Panc1 (cell line): Measurements from ENCODE around the gene ADAR. TPM values are rescaled to one million over a fixed set of nuclear protein-coding genes. Genes with fewer than 3 reads are reported as not detected.

Source experiments
- ATAC-seq: fragments of 200-7000 bp; cut with Tn5 transposase; 2 replicates; pipeline ENCODE4 v1.9.1; 2020; ENCODE audit warnings: mild to moderate bottlenecking, moderate library complexity
- BruUV-seq: library from RNA; stranded (reverse); fragments of 400-500 nt; replicated peaks from 2 replicates; lab custom pipeline; 2021; lab: Mats Ljungman, UMichigan
- CTCF ChIA-PET: fragments of 300-600 bp; sonication (Branson Sonifier 250); formaldehyde crosslinking; loops from one replicate; lab custom pipeline; 2022; ENCODE audit warnings: antibody characterized with exemption; lab: Charles Lee
- POLR2A ChIA-PET: fragments of 300-600 bp; sonication (Branson Sonifier 250); formaldehyde crosslinking; loops from one replicate; lab custom pipeline; 2022; ENCODE audit warnings: antibody characterized with exemption; lab: Charles Lee
- DNase-seq: peaks from one replicate; pipeline ENCODE4 v3.0.0-alpha.2; 2010; ENCODE audit warnings: low read depth, low spot score
- H3K27ac ChIP-seq: 2 replicates; pipeline ENCODE4 v1.5.1; 2011; ENCODE audit warnings: mild to moderate bottlenecking, low read length, inconsistent platforms
- H3K27me3 ChIP-seq: fragments of 200-500 bp; sonication (Bioruptor generic); 2 replicates; pipeline ENCODE4 v1.6.0; 2014; ENCODE audit warnings: low read length, inconsistent platforms; ENCODE audit not compliant: control insufficient read depth, insufficient read depth
- H3K36me3 ChIP-seq: fragments of 200-500 bp; sonication (Bioruptor generic); 2 replicates; pipeline ENCODE4 v1.5.1; 2014; ENCODE audit warnings: inconsistent platforms, mild to moderate bottlenecking, low read length, moderate library complexity; ENCODE audit not compliant: control insufficient read depth, insufficient read depth
- H3K4me1 ChIP-seq: 2 replicates; pipeline ENCODE4 v1.5.1; 2011; ENCODE audit warnings: inconsistent platforms, mild to moderate bottlenecking, low read length, moderate library complexity; ENCODE audit not compliant: control insufficient read depth, insufficient read depth
- H3K4me3 ChIP-seq, 2 experiments: 2 replicates each; pipeline ENCODE4 v1.5.1; 2011 to 2012; ENCODE audit warnings: low read depth in 2 of 2, low read length in 2 of 2, mild to moderate bottlenecking in 2 of 2, inconsistent platforms in 1 of 2, moderate library complexity in 1 of 2
- H3K9me3 ChIP-seq: fragments of 200-500 bp; sonication (Bioruptor generic); 2 replicates; pipeline ENCODE4 v1.5.1; 2014; ENCODE audit warnings: low read depth, mild to moderate bottlenecking, inconsistent platforms, low read length, moderate library complexity; ENCODE audit not compliant: control insufficient read depth, insufficient read depth
- CTCF ChIP-seq: fragments of 450-650 bp; IDR thresholded peaks from 2 replicates; pipeline ENCODE4 v1.5.1; 2017; ENCODE audit warnings: mild to moderate bottlenecking
- POLR2AphosphoS5 ChIP-seq: IDR thresholded peaks from 2 replicates; pipeline ENCODE4 v1.6.1; 2012; ENCODE audit warnings: mild to moderate bottlenecking, low read depth, low read length, moderate library complexity
- REST ChIP-seq, 2 experiments: IDR thresholded peaks; 2 replicates each; pipeline ENCODE4 v1.6.1; 2011 to 2012; ENCODE audit warnings: low read depth in 2 of 2, control low read depth in 1 of 2, low read length in 1 of 2, mild to moderate bottlenecking in 1 of 2, moderate library complexity in 1 of 2; ENCODE audit not compliant: insufficient read depth in 1 of 2
- SIN3A ChIP-seq: IDR thresholded peaks from 2 replicates; pipeline ENCODE4 v1.6.1; 2012; ENCODE audit warnings: low read depth, mild to moderate bottlenecking, low read length, moderate library complexity, borderline replicate concordance; ENCODE audit not compliant: insufficient read depth
- TCF7L2 ChIP-seq: IDR thresholded peaks from 2 replicates; pipeline ENCODE4 v1.6.1; 2011; ENCODE audit warnings: mild to moderate bottlenecking, low read depth, low read length, inconsistent platforms
- in situ Hi-C: cut with HindIII; loops from 2 replicates; pipeline ENCODE4 v1.10.0; 2016; ENCODE audit warnings: low sequenced_read_pairs, low pct_unique_long_range_greater_than_20kb
- intact Hi-C: fragments of 100-400 bp; cut with micrococcal nuclease; formaldehyde crosslinking; loops from one replicate; pipeline ENCODE4 v1.10.0; 2022; ENCODE audit not compliant: unreplicated experiment
- total RNA-seq: library from RNA; stranded (reverse); gene quantifications from one replicate; pipeline ENCODE4 v1.2.1, GENCODE V29; 2021; ENCODE audit not compliant: unreplicated experiment

The ADAR gene
- total RNA-seq, 1 experiment from 2014 or later = 136 TPM

- no peak for DNase-seq
- ChIA-PET POLR2A (no interaction called here), CTCF (no interaction called here)
- peaks cover 8% of the 10 kb centered on the region; the same call in 1 of the 2 replicates for H3K36me3 ChIP-seq
- H3K4me3 ChIP-seq = no peak overlapping the region
- no peak overlapping the region for H3K27ac ChIP-seq
- intact Hi-C loops (no loop called here), in situ Hi-C loops (no loop called here)
- H3K4me1 ChIP-seq = no peaks in the 10 kb centered on the region
- ATAC-seq = no peak
- H3K27me3 ChIP-seq = no peaks in the 10 kb centered on the region
- no peaks in the 10 kb centered on the region for H3K9me3 ChIP-seq
- TF ChIP-seq SIN3A = no peak
- TF ChIP-seq TCF7L2 = no peak
- 0 out of 2 replicates have a peak, but pooled peaks have one; percentile 21 for TF ChIP-seq POLR2AphosphoS5
- no TSS peak for BruUV-seq
Measured at GRCh38 chr1:154579374-154579773, 28.6 kb downstream of the ADAR start.

GRCh38 chr1:154578058-154578418 lies 29.9 kb downstream of the ADAR start:
- Histone ChIP-seq H3K27ac (no peak overlapping the region), H3K9me3 (no peaks in the 10 kb centered on the region), H3K4me1 (no peaks in the 10 kb centered on the region), H3K36me3 (peaks cover 7% of the 10 kb centered on the region; the same call in 1 of the 2 replicates), H3K4me3 (no peak overlapping the region), H3K27me3 (no peaks in the 10 kb centered on the region)
- intact Hi-C loops = no loop called here
- DNase-seq = no peak
- no peak for ATAC-seq
- TF ChIP-seq TCF7L2 (no peak), CTCF (no peak), SIN3A (no peak), REST (IDR thresholded peaks at IDR 0.05; ENCODE audit: insufficient read depth in 1 of 2, low read depth in 2 of 2, low read length in 1 of 2) (no peak), POLR2AphosphoS5 (no peak)
- in situ Hi-C loops = no loop called here
- ChIA-PET CTCF (no interaction called here), POLR2A (no interaction called here)
- no TSS peak for BruUV-seq

GRCh38 chr1:154577346-154578057 lies 30.5 kb downstream of the ADAR start:
- peaks cover 5% of the 10 kb centered on the region; the same call in 1 of the 2 replicates for H3K36me3 ChIP-seq
- POLR2A ChIA-PET = no interaction called here
- no peak for TF ChIP-seq SIN3A
- no peak for TF ChIP-seq CTCF
- no peak for TF ChIP-seq REST (IDR thresholded peaks at IDR 0.05; ENCODE audit: insufficient read depth in 1 of 2, low read depth in 2 of 2, low read length in 1 of 2)
- no peak for TF ChIP-seq POLR2AphosphoS5
- no peak for TF ChIP-seq TCF7L2
- H3K4me3 ChIP-seq = no peak overlapping the region
- DNase-seq = no peak
- intact Hi-C loops (no loop called here), in situ Hi-C loops (no loop called here)
- H3K27ac ChIP-seq = no peak overlapping the region
- ATAC-seq = peak; percentile 7; the same call in 1 of the 2 replicates
- CTCF ChIA-PET = no interaction called here
- no peaks in the 10 kb centered on the region for H3K9me3 ChIP-seq
- BruUV-seq = no TSS peak
- no peaks in the 10 kb centered on the region for H3K4me1 ChIP-seq
- H3K27me3 ChIP-seq = no peaks in the 10 kb centered on the region
